NT2/D1 (cell line): ENCODE data around the gene TBCD.

ENCODE experiments used
- DNase-seq: peaks from one replicate; pipeline ENCODE4 v3.0.0-alpha.2; 2011; ENCODE audit warnings: low read depth, low spot score
- H3K27me3 ChIP-seq: 2 replicates; pipeline ENCODE4 v1.6.0; 2011; ENCODE audit warnings: mild to moderate bottlenecking; ENCODE audit not compliant: insufficient read length, insufficient read depth
- H3K36me3 ChIP-seq: 2 replicates; pipeline ENCODE4 v1.6.1; 2011; ENCODE audit warnings: mild to moderate bottlenecking, low read length, mixed read lengths; ENCODE audit not compliant: insufficient read depth, insufficient read length
- H3K4me1 ChIP-seq: 2 replicates; pipeline ENCODE4 v1.5.1; 2011; ENCODE audit not compliant: insufficient read depth, insufficient read length
- H3K4me3 ChIP-seq: 2 replicates; pipeline ENCODE4 v1.5.1; 2011; ENCODE audit warnings: low read depth; ENCODE audit not compliant: insufficient read length
- H3K9ac ChIP-seq: 2 replicates; pipeline ENCODE4 v1.6.0; 2011; ENCODE audit warnings: low read depth; ENCODE audit not compliant: insufficient read length
- H3K9me3 ChIP-seq: 2 replicates; pipeline ENCODE4 v1.5.1; 2011; ENCODE audit warnings: mild to moderate bottlenecking, low read length; ENCODE audit not compliant: insufficient read depth
- SUZ12 ChIP-seq: IDR thresholded peaks from 2 replicates; pipeline ENCODE4 v1.6.1; 2011; ENCODE audit not compliant: insufficient read length, insufficient read depth; ENCODE audit errors: extremely low read depth
- YY1 ChIP-seq: IDR thresholded peaks from 2 replicates; pipeline ENCODE4 v1.6.1; 2011; ENCODE audit not compliant: insufficient read length, insufficient read depth
- ZNF274 ChIP-seq: IDR thresholded peaks from 2 replicates; pipeline ENCODE4 v1.6.1; 2011; ENCODE audit warnings: mild to moderate bottlenecking, low read depth, low read length

The TBCD gene

GRCh38 chr17:82908543-82909160, 156.8 kb downstream of the TBCD start:
- Histone ChIP-seq H3K27me3 (no peaks in the 10 kb centered on the region), H3K4me1 (no peaks in the 10 kb centered on the region), H3K9me3 (peaks cover 6% of the 10 kb centered on the region; the same call in 1 of the 2 replicates), H3K36me3 (peaks cover 64% of the 10 kb centered on the region), H3K4me3 (no peak overlapping the region), H3K9ac (no peak overlapping the region)
- DNase-seq, result no peak
- TF ChIP-seq SUZ12 (no peak), YY1 (no peak), ZNF274 (no peak)

DNA sequence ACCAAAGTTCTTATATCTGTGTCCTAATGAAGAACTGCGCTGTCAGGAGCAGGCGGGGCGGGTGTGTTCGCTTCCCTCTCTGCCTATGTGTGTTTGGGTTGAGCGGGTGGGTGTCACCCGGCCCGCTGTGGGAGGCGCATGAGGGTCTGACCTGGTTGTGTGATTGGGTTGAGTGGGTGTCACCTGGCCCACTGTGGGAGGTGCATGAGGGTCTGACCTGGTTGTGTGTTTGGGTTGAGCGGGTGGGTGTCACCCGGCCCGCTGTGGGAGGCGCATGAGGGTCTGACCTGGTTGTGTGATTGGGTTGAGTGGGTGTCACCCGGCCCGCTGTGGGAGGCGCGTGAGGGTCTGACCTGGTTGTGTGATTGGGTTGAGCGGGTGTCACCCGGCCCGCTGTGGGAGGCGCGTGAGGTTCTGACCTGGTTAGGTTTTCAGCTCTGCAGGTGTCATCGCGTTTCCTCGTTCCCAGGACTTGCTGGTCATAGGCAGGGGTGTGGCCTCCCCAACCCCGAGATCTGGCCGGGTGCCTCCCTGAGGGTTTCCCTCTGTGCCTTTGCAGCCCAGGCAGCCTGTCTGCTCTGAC, 157.5 kb downstream of the TBCD start:
- H3K9ac ChIP-seq, result no peak overlapping the region
- DNase-seq, result no peak
- peaks cover 6% of the 10 kb centered on the region; the same call in 1 of the 2 replicates for H3K9me3 ChIP-seq
- H3K36me3 ChIP-seq, result peaks cover 65% of the 10 kb centered on the region
- H3K27me3 ChIP-seq, result no peaks in the 10 kb centered on the region
- TF ChIP-seq ZNF274, result no peak
- TF ChIP-seq SUZ12, result no peak
- no peak for TF ChIP-seq YY1
- H3K4me1 ChIP-seq, result no peaks in the 10 kb centered on the region
- H3K4me3 ChIP-seq, result no peak overlapping the region

DNA sequence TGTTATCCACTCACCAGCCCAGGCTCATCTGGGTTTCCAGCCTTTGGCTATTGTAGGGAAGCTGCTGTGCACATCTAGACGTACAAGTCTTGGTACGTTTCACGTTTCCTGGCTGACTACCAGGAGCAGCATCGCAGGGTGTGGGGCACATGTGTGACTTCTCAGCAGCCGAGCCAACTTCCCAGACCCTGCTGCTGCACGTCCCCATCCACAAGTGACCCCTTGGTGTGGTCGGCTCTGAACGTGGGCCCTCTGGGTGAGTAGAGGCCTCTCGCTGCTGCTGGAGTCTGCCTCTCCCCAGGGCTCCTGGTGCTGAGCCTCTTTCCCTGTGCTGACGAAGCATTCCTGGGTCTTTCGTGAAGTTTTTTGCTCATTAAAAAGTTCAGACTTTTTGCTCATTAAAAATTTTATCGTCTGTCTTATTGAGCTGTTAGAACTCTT, 158.2 kb downstream of the TBCD start:
- Histone ChIP-seq H3K27me3 (no peaks in the 10 kb centered on the region), H3K9ac (no peak overlapping the region), H3K4me3 (no peak overlapping the region), H3K4me1 (no peaks in the 10 kb centered on the region), H3K36me3 (peaks cover 63% of the 10 kb centered on the region), H3K9me3 (peaks cover 6% of the 10 kb centered on the region; the same call in 1 of the 2 replicates)
- DNase-seq, result no peak
- no peak for TF ChIP-seq YY1
- no peak for TF ChIP-seq ZNF274
- TF ChIP-seq SUZ12, result no peak

DNA sequence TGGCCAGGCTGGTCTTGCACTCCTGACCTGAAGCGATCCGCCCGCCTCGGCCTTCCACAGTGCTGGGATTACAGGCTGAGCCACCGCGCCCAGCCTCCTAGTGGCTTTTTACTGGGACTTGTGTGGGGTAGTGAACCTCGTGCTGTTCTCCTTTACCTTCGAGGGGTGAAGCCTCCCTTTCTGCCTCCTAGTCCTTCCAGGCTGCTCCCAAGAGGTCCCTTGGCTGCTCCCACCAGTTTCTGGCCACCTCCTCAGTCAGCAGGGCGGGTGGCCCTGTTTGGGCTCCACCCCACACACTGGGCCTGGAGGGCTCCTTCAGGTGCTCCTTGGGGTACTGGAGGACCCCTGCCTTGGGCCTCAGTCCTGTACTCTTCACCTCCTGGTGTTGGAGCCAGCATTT, 158.9 kb downstream of the TBCD start:
- H3K9ac ChIP-seq, result no peak overlapping the region
- no peak for DNase-seq

GRCh38 chr17:82911822-82912221, 160.0 kb downstream of the TBCD start:
- no peak for TF ChIP-seq SUZ12
- no peak for TF ChIP-seq ZNF274
- no peak for TF ChIP-seq YY1
- peaks cover 55% of the 10 kb centered on the region for H3K36me3 ChIP-seq
- no peak overlapping the region for H3K4me3 ChIP-seq
- H3K9me3 ChIP-seq, result peaks cover 6% of the 10 kb centered on the region; the same call in 1 of the 2 replicates
- H3K9ac ChIP-seq, result no peak overlapping the region
- no peak for DNase-seq
- no peaks in the 10 kb centered on the region for H3K4me1 ChIP-seq
- no peaks in the 10 kb centered on the region for H3K27me3 ChIP-seq

More for the DNA sequence above, 158.9 kb downstream of the TBCD start:
- no peak overlapping the region for H3K4me3 ChIP-seq
- H3K9me3 ChIP-seq, result peaks cover 6% of the 10 kb centered on the region; the same call in 1 of the 2 replicates
- no peaks in the 10 kb centered on the region for H3K4me1 ChIP-seq
- TF ChIP-seq ZNF274 (no peak), SUZ12 (no peak), YY1 (no peak)
- H3K27me3 ChIP-seq, result no peaks in the 10 kb centered on the region
- peaks cover 65% of the 10 kb centered on the region for H3K36me3 ChIP-seq

GRCh38 chr17:82912484-82913089, 160.7 kb downstream of the TBCD start:
- H3K9me3 ChIP-seq, result peaks cover 6% of the 10 kb centered on the region; the same call in 1 of the 2 replicates
- no peaks in the 10 kb centered on the region for H3K4me1 ChIP-seq
- H3K9ac ChIP-seq, result no peak overlapping the region
- TF ChIP-seq YY1, result no peak
- no peak for TF ChIP-seq SUZ12
- peaks cover 50% of the 10 kb centered on the region for H3K36me3 ChIP-seq
- H3K4me3 ChIP-seq, result no peak overlapping the region
- DNase-seq, result no peak
- no peaks in the 10 kb centered on the region for H3K27me3 ChIP-seq

DNA sequence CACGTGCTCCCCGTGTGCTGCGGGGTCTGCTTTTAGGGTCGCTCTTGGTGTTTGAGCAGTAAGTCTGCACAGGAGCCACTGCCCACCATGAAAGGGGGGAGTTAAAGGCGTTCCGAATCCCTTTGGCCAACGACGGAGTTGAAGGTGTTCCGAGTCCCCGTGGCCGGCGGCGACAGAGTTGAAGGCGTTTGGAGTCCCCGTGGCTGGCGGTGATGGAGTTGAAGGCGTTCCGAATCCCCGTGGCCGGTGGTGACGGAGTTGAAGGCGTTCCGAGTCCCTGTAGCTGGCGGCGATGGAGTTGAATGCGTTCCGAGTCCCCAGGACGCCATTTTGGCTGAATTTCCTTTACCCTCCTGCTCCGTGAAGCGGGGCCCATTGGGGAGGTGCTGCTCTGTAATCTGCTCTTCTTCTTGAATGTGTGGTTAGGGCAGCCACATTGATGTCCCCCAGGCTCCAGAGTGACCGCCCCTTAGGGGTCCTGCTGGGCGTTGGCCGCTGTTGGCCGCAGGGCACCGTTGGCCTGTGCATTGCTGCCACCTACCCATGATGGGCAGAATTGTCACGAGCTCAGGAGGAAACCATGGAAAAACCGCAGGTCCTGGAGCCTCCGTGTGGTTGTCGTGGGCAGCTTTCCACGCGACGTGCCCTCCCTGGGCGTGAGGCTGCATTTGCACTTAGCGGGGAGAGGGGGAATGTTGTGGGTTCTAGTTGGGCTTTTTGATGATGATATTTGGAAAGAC, 161.6 kb downstream of the TBCD start:
- no peak overlapping the region for H3K4me3 ChIP-seq
- H3K4me1 ChIP-seq, result no peaks in the 10 kb centered on the region

More for the DNA sequence above, 161.6 kb downstream of the TBCD start:
- no peak for DNase-seq
- Histone ChIP-seq H3K36me3 (peaks cover 46% of the 10 kb centered on the region), H3K9me3 (peaks cover 6% of the 10 kb centered on the region; the same call in 1 of the 2 replicates), H3K27me3 (no peaks in the 10 kb centered on the region), H3K9ac (no peak overlapping the region)
- TF ChIP-seq ZNF274 (no peak), YY1 (no peak), SUZ12 (no peak)
